GM12878 (cell line): Measurements from ENCODE around the gene PPP3CA. TPM values are rescaled to one million over a fixed set of nuclear protein-coding genes. Genes with fewer than 3 reads are reported as not detected.

Experiments used
- CBX5 ChIP-seq: sonication (generic); IDR thresholded peaks from 2 replicates; pipeline ENCODE4 v1.6.1; 2016; ENCODE audit warnings: low read depth, moderate library complexity, mild to moderate bottlenecking, inconsistent platforms
- CEBPB ChIP-seq, 2 experiments: fragments of 150-350 bp in 1 of 2; IDR thresholded peaks; 2 replicates each; pipeline ENCODE4 v1.6.1; 2012 to 2014; ENCODE audit warnings: low read depth in 2 of 2, low read length in 2 of 2, borderline replicate concordance in 1 of 2, inconsistent platforms in 1 of 2
- CHD4 ChIP-seq: fragments of 200-600 bp; sonication (generic); IDR thresholded peaks from 2 replicates; pipeline ENCODE4 v1.6.1; 2016; ENCODE audit warnings: mild to moderate bottlenecking
- HDGF ChIP-seq: fragments of 450-650 bp; IDR thresholded peaks from 2 replicates; pipeline ENCODE4 v1.6.1; 2016; ENCODE audit warnings: antibody characterized with exemption
- IRF3 ChIP-seq: fragments of 450-650 bp; IDR thresholded peaks from 2 replicates; pipeline ENCODE4 v1.6.1; 2014; ENCODE audit warnings: mild to moderate bottlenecking
- KAT2A ChIP-seq: conservative IDR thresholded peaks from 2 replicates; pipeline ENCODE4 v1.6.1; 2011; ENCODE audit warnings: low read depth, low read length; ENCODE audit not compliant: control insufficient read depth
- KLF5 ChIP-seq: fragments of 450-650 bp; IDR thresholded peaks from 2 replicates; pipeline ENCODE4 v1.6.1; 2014; ENCODE audit warnings: mild to moderate bottlenecking; ENCODE audit not compliant: partially characterized antibody
- MEF2A ChIP-seq: IDR thresholded peaks from 2 replicates; pipeline ENCODE4 v1.6.1; 2011; ENCODE audit warnings: low read depth, mild to moderate bottlenecking, low read length, moderate library complexity; ENCODE audit not compliant: insufficient read depth
- MTA2 ChIP-seq: fragments of 450-650 bp; IDR thresholded peaks from 2 replicates; pipeline ENCODE4 v1.6.1; 2016; ENCODE audit warnings: low read depth, mild to moderate bottlenecking, moderate library complexity
- MYC ChIP-seq: IDR thresholded peaks from 2 replicates; pipeline ENCODE4 v1.6.1; 2011; ENCODE audit warnings: mild to moderate bottlenecking, low read length, moderate library complexity, inconsistent platforms; ENCODE audit not compliant: insufficient read depth, insufficient replicate concordance, insufficient read length, severe bottlenecking
- NR2C1 ChIP-seq: fragments of 450-650 bp; IDR thresholded peaks from 2 replicates; pipeline ENCODE4 v1.6.1; 2017; ENCODE audit warnings: antibody characterized with exemption, mild to moderate bottlenecking, moderate library complexity
- NR2F1 ChIP-seq: fragments of 450-650 bp; conservative IDR thresholded peaks from 2 replicates; pipeline ENCODE4 v1.6.1; 2017; ENCODE audit warnings: mild to moderate bottlenecking
- POLR2AphosphoS2 ChIP-seq: IDR thresholded peaks from 2 replicates; pipeline ENCODE4 v1.6.1; 2011; ENCODE audit warnings: low read depth, mild to moderate bottlenecking, low read length, improper control_type of control experiment, moderate library complexity
- RAD51 ChIP-seq: fragments of 450-650 bp; IDR thresholded peaks from 2 replicates; pipeline ENCODE4 v1.6.1; 2016; ENCODE audit warnings: moderate library complexity, mild to moderate bottlenecking, inconsistent platforms
- YY1 ChIP-seq: IDR thresholded peaks from 2 replicates; pipeline ENCODE4 v1.6.1; 2011; ENCODE audit warnings: low read depth, mild to moderate bottlenecking, low read length
- polyA plus RNA-seq, 11 experiments: library from polyadenylated mRNA; depleted of rRNA in 4 of 11; unstranded in 6 of 11; stranded (reverse) in 5 of 11; fragments of >200 nt; fragmentation: Nextera tagmentation in 4 of 11; fragmentation: Illumina TruSeq in 1 of 11; extraction: Ambion mirVana in 4 of 11; extraction: Trizol in 1 of 11; gene quantifications; 1 replicate in 1 of 11; 2 replicates in 10 of 11; pipeline versions ENCODE4 v1.2.1 to v1.2.3, GENCODE V29; 2011 to 2016; ENCODE audit warnings: inconsistent platforms in 2 of 11, missing spikeins in 2 of 11, low read depth in 1 of 11
- total RNA-seq, 4 experiments: library from RNA; depleted of rRNA in 3 of 4; stranded (reverse); fragments of >200 nt in 3 of 4; fragmentation: Illumina TruSeq in 1 of 4; extraction: Trizol in 1 of 4; gene quantifications; 2 replicates each; pipeline versions ENCODE4 v1.2.1 to v1.2.3, GENCODE V29; 2013 to 2021
- TF ChIP-seq, protein P1 (sequence below): IDR thresholded peaks from 2 replicates; pipeline ENCODE4 v1.6.1; 2012; ENCODE audit warnings: low read depth, low read length, improper control_type of control experiment
- TF ChIP-seq, protein P2 (sequence below): fragments of 450-650 bp; conservative IDR thresholded peaks from 2 replicates; pipeline ENCODE4 v1.6.1; 2017; ENCODE audit warnings: mild to moderate bottlenecking, moderate library complexity
- TF ChIP-seq, protein P3 (sequence below): IDR thresholded peaks from 2 replicates; pipeline ENCODE4 v1.6.1; 2012; ENCODE audit warnings: mild to moderate bottlenecking, low read depth, low read length
- TF ChIP-seq, protein P4 (sequence below): fragments of 450-650 bp; IDR thresholded peaks from 2 replicates; pipeline ENCODE4 v1.6.1; 2017; ENCODE audit warnings: mild to moderate bottlenecking, low read depth, inconsistent platforms; ENCODE audit not compliant: poor library complexity, severe bottlenecking

PPP3CA gene
- total and polyA plus RNA-seq, 10 of the 15 experiments (the other 5 are each of a cell fraction or from before 2014, with no cell fraction given) = 0.33 to 9.0 (median 1.0) TPM

DNA sequence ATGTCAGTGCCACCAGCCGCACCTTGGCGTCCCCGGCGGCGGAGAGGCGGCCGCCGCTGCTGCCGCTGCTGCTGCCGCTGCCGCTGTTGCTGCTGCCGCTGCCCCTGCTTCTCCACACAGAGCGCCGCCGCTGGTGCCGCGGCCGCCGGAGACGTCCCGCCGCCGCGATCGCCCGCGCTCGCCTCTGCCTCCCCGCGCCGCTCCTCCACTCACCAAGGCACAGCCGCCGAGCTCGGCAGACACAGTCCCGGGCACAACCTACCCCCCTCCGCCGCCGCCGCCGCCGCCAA, at the start of gene PPP3CA (continued):
- TF ChIP-seq MTA2 (no peak), YY1 (no peak), POLR2AphosphoS2 (no peak), CEBPB (IDR thresholded peaks at IDR 0.05; ENCODE audit: borderline replicate concordance in 1 of 2, low read depth in 2 of 2, low read length in 2 of 2) (no peak), CBX5 (no peak), NR2F1 (peak; percentile 50), CHD4 (no peak), NR2C1 (no peak), KAT2A (no peak), KLF5 (peak; percentile 19), HDGF (no peak), IRF3 (no peak), RAD51 (no peak), MEF2A (no peak), MYC (no peak)
- TF ChIP-seq, protein P1, sequence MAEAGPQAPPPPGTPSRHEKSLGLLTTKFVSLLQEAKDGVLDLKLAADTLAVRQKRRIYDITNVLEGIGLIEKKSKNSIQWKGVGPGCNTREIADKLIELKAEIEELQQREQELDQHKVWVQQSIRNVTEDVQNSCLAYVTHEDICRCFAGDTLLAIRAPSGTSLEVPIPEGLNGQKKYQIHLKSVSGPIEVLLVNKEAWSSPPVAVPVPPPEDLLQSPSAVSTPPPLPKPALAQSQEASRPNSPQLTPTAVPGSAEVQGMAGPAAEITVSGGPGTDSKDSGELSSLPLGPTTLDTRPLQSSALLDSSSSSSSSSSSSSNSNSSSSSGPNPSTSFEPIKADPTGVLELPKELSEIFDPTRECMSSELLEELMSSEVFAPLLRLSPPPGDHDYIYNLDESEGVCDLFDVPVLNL = no peak
- TF ChIP-seq, protein P2, sequence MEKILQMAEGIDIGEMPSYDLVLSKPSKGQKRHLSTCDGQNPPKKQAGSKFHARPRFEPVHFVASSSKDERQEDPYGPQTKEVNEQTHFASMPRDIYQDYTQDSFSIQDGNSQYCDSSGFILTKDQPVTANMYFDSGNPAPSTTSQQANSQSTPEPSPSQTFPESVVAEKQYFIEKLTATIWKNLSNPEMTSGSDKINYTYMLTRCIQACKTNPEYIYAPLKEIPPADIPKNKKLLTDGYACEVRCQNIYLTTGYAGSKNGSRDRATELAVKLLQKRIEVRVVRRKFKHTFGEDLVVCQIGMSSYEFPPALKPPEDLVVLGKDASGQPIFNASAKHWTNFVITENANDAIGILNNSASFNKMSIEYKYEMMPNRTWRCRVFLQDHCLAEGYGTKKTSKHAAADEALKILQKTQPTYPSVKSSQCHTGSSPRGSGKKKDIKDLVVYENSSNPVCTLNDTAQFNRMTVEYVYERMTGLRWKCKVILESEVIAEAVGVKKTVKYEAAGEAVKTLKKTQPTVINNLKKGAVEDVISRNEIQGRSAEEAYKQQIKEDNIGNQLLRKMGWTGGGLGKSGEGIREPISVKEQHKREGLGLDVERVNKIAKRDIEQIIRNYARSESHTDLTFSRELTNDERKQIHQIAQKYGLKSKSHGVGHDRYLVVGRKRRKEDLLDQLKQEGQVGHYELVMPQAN = peak; percentile 89
- TF ChIP-seq, protein P3, sequence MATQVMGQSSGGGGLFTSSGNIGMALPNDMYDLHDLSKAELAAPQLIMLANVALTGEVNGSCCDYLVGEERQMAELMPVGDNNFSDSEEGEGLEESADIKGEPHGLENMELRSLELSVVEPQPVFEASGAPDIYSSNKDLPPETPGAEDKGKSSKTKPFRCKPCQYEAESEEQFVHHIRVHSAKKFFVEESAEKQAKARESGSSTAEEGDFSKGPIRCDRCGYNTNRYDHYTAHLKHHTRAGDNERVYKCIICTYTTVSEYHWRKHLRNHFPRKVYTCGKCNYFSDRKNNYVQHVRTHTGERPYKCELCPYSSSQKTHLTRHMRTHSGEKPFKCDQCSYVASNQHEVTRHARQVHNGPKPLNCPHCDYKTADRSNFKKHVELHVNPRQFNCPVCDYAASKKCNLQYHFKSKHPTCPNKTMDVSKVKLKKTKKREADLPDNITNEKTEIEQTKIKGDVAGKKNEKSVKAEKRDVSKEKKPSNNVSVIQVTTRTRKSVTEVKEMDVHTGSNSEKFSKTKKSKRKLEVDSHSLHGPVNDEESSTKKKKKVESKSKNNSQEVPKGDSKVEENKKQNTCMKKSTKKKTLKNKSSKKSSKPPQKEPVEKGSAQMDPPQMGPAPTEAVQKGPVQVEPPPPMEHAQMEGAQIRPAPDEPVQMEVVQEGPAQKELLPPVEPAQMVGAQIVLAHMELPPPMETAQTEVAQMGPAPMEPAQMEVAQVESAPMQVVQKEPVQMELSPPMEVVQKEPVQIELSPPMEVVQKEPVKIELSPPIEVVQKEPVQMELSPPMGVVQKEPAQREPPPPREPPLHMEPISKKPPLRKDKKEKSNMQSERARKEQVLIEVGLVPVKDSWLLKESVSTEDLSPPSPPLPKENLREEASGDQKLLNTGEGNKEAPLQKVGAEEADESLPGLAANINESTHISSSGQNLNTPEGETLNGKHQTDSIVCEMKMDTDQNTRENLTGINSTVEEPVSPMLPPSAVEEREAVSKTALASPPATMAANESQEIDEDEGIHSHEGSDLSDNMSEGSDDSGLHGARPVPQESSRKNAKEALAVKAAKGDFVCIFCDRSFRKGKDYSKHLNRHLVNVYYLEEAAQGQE = no peak
- TF ChIP-seq, protein P4, sequence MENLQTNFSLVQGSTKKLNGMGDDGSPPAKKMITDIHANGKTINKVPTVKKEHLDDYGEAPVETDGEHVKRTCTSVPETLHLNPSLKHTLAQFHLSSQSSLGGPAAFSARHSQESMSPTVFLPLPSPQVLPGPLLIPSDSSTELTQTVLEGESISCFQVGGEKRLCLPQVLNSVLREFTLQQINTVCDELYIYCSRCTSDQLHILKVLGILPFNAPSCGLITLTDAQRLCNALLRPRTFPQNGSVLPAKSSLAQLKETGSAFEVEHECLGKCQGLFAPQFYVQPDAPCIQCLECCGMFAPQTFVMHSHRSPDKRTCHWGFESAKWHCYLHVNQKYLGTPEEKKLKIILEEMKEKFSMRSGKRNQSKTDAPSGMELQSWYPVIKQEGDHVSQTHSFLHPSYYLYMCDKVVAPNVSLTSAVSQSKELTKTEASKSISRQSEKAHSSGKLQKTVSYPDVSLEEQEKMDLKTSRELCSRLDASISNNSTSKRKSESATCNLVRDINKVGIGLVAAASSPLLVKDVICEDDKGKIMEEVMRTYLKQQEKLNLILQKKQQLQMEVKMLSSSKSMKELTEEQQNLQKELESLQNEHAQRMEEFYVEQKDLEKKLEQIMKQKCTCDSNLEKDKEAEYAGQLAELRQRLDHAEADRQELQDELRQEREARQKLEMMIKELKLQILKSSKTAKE = no peak
